Tibial nerve (tissue), 3 donors: ENCODE measurements around the gene GOT2.

ENCODE experiments used
- CTCF ChIP-seq, 5 experiments: fragments of 200-600 bp in 3 of 5; fragments of 450-650 bp in 2 of 5; sonication (generic) in 3 of 5; IDR thresholded peaks; one replicate each; pipeline ENCODE4 v1.5.1; 2016 to 2019; ENCODE audit warnings: antibody characterized with exemption in 5 of 5, mild to moderate bottlenecking in 3 of 5, moderate library complexity in 2 of 5
- POLR2A ChIP-seq, 2 donors: fragments of 450-650 bp; IDR thresholded peaks; one replicate each; pipeline ENCODE4 v1.6.1; 2017; ENCODE audit warnings: antibody characterized with exemption in 2 of 2, mild to moderate bottlenecking in 2 of 2, moderate library complexity in 2 of 2

- TF ChIP-seq CTCF (IDR thresholded peaks at IDR 0.05) (no peak), POLR2A (IDR thresholded peaks at IDR 0.05) (no peak)
Observed at GRCh38 chr16:58670177-58670576, 63.9 kb downstream of the GOT2 start.
